GM11168 (cell line): ENCODE measurements around the gene SBF2.

Source experiments
- in situ Hi-C: fragments of 300-500 bp; cut with MboI; formaldehyde crosslinking; loops from one replicate; pipeline ENCODE4 v1.12.0; 2022; ENCODE audit warnings: low sequenced_read_pairs; ENCODE audit not compliant: unreplicated experiment

Gene SBF2

DNA sequence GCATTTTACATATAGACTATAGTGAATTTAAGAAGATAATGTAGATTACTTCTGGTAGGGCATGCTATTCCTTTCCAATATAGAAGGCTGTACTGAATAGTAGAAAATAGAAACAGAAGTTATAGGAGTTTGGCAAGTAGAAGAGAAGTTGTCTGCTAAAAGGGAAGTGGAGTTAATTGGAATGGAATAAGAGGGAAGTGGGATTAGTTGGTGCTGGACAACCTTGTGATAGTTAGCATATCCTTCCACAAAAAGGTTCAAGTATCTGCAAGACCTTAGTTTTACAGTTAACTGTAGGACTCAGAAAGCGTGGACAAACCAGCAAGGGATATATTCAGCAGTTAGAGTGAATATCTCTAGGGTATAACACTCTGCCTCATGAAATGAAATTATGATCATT is 444.6 kb downstream of the SBF2 start:
- in situ Hi-C loops = no loop called here

- in situ Hi-C loops = no loop called here
Measured at GRCh38 chr11:9847636-9848035, 446.4 kb downstream of the SBF2 start.

GRCh38 chr11:9842923-9843322 is 451.1 kb downstream of the SBF2 start:
- in situ Hi-C loops = no loop called here

GRCh38 chr11:9840460-9841004 is 453.5 kb downstream of the SBF2 start:
- in situ Hi-C loops = no loop called here

DNA sequence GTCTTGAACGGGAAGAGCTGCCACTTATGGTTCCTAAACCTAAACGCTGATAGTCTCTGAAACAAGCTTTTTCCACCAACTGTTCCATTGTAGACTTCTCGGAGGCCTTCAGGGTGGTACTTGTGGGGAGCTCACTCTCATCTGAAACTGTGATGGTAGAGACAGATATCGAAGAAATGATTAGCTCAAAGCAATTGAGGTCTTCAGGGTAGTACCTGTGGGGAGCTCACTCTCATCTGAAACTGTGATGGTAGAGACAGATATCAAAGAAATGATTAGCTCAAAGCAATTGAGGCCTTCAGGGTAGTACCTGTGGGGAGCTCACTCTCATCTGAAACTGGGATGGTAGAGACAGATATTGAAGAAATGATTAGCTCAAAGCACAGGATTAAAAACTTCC is 454.5 kb downstream of the SBF2 start:
- in situ Hi-C loops = no loop called here

GRCh38 chr11:9838961-9839360 is 455.1 kb downstream of the SBF2 start:
- in situ Hi-C loops = no loop called here

DNA sequence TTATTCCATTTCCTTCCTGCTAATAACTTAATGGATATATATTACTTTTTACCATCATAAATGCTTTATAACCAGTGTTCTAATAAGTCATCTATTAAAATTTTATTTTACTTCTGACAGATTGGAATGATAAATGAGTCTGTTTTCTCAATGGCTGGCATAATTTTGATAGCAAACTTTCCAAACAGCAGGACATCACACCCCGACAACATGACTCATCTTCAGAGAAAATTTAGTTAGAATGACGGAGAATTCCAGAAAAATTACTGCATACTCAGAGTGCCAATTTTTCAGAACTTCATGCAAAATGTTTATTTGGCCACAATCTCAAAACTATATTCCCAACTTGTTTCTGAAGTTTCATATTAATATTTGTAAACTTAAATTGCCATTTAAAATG is 455.8 kb downstream of the SBF2 start:
- in situ Hi-C loops = no loop called here

DNA sequence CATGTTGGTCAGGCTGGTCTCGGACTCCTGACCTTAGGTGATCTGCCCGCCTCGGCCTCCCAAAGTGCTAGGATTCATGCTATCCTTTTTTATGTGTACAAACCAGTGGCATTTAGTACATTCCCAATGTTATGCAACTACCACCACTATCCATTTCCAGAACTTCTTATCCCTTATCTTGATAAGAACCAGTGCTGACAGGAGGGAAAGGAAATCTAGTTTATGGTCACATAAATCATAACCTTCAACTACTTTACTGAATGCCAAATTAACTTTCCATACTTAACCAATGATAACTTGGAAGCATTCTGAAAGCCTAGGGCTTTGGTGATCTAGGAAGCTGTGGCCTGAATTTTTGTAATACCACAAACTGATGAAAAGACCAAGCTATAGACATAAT is 459.7 kb downstream of the SBF2 start:
- in situ Hi-C loops = no loop called here

GRCh38 chr11:9831122-9831521 is 462.9 kb downstream of the SBF2 start:
- in situ Hi-C loops = no loop called here

- in situ Hi-C loops = no loop called here
Measured at GRCh38 chr11:9827708-9828107, 466.3 kb downstream of the SBF2 start.

GRCh38 chr11:9826390-9826789 is 467.6 kb downstream of the SBF2 start:
- in situ Hi-C loops = no loop called here

DNA sequence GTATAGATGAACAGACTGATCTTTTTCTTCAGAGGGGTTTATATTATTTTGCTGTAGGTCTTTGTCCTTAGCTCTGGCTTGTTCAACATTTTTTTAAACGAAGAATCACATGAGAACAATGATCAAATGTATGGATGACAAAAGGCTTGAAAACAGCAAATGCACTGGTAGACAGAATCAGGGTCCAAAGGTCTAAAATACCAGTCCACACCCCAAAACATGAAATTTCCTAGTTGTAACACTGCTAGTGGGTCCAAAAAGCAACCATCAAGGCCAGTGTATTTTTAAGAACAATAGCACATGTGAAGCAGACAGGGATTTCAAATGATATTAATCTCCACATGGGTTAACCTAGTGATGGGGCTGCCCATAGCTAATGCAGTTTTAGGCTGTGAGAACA is 468.1 kb downstream of the SBF2 start:
- in situ Hi-C loops = no loop called here

DNA sequence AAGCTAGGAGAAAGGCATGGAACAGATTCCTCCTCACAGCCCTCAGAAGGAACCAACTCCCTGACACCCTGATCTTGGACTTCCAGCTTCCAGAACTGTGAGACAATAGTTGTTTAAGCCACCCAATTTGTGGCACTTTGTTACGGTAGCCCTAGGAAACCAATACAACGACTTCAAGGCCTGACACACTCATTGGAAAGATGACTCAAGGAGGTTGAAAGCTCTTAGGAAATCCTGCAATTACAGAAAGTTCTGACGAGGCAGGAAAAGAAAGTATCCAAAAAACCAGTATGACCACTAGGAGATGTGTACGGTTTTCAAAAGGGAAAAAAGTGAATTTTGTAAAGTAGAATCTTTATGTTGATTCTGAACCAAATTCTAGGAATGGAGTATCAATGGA is 468.7 kb downstream of the SBF2 start:
- in situ Hi-C loops = no loop called here

DNA sequence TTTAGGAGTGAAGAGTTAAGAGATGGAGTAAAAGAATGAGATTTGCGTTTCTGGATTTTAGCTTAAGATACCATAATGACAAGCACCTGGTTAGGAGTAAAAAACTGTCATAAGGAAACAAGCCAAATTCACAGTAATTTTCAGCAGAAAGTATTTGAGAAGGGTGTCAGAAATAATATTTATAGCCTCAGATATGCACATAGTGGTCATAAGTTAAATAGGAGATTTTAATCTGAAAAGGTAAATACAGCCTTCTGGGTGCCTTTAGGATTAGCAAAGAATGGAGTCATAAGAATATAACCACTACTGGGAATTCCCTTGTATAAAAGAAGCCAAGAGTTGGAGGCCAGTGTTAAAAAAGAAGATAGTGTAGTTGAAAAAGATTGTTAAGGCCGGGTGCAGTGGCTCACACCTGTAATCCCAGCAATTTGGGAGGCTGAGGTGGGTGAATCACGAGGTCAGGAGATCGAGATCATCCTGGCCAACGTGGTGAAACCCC is 470.1 kb downstream of the SBF2 start:
- in situ Hi-C loops = no loop called here

- in situ Hi-C loops = no loop called here
Measured at GRCh38 chr11:9823439-9823838, 470.6 kb downstream of the SBF2 start.

DNA sequence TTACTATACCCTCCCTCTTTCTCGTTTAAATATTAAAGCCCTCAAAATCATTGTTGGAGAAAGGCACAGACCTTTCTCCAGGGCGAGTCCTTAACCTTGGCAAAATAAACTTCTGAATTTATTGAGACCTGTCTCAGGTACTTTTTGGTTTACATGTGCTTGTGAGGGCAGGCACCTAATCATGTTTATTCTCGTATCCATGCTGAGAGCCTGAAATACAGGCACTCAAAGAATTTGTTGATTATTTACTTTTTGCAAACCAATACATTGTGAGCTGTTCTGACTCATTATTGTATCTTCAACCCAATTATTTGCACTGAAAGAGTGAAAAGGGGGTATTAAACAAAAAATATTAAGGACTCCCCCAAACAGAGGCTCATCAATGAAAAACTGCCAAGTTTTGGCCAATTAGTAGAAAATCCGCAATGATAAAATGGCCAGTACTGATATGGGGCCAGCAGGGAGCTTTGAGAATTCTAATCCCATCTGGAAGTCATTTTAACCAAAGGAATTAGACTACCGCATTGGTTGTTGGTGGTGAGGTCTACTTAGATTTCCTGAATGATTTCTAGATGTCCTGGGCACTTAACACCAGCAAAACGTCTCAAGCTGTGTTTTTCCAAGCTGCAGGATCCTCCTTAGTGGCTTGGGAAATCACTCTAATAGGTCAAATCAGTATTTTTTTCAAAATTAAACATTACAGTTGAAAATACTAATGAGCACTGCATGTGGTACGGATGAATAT is 472.8 kb downstream of the SBF2 start:
- in situ Hi-C loops = no loop called here

DNA sequence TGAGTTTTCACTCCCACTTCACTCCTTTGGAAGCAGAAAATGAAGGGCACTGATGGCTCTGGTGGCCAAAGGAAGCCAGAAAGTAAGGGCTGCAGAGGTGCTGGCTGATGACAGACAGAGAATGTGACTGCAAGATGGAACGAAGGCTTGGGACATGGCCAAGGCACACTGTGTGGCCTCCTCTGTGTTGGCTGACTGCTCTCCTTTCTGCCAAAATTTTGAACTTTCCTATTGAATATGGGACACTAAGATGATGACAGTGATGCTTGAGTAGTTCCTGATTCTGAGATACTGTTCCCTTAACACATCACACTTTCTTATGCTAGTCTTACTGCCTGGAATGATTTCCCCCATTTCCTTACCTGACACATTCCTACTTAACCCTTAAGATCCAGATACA is 473.8 kb downstream of the SBF2 start:
- in situ Hi-C loops = no loop called here

- in situ Hi-C loops = no loop called here
Measured at GRCh38 chr11:9817191-9817590, 476.8 kb downstream of the SBF2 start.

- in situ Hi-C loops = no loop called here
Measured at GRCh38 chr11:9815486-9816136, 478.4 kb downstream of the SBF2 start.

DNA sequence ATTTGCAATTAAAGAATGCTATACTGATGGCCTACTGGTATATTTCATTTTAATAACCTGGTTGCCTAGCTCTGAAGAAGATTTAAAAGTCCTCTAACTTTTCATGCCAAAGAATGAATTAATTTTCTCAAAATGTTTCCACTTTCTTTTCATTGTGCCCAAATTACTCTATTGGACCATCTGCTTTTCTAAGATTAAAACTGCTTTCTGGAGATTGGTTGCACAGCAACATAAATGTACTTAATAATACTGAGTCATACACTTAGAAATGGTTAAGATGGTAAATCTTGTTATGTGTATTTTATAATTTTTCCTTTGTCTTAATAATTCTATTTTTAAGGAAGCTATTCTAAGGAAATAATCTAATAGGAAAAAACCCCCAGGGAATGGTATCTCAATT is 479.9 kb downstream of the SBF2 start:
- in situ Hi-C loops = no loop called here

GRCh38 chr11:9808943-9809342 is 485.1 kb downstream of the SBF2 start:
- in situ Hi-C loops = no loop called here
